GM12878 (cell line): Measurements from ENCODE around the gene TMEM179B. TPM values are rescaled to one million over a fixed set of nuclear protein-coding genes. Genes with fewer than 3 reads are reported as not detected.

Experiments used
- BMI1 ChIP-seq: fragments of 450-650 bp; IDR thresholded peaks from 2 replicates; pipeline ENCODE4 v1.6.1; 2016; ENCODE audit warnings: mild to moderate bottlenecking, moderate library complexity, borderline replicate concordance
- CHD1 ChIP-seq: IDR thresholded peaks from 2 replicates; pipeline ENCODE4 v1.6.1; 2012; ENCODE audit warnings: low read depth, low read length, improper control_type of control experiment
- CHD2 ChIP-seq: IDR thresholded peaks from 2 replicates; pipeline ENCODE4 v1.6.1; 2011; ENCODE audit warnings: low read depth, low read length, improper control_type of control experiment, borderline replicate concordance
- CHD4 ChIP-seq: fragments of 200-600 bp; sonication (generic); IDR thresholded peaks from 2 replicates; pipeline ENCODE4 v1.6.1; 2016; ENCODE audit warnings: mild to moderate bottlenecking
- E2F4 ChIP-seq: IDR thresholded peaks from 2 replicates; pipeline ENCODE4 v1.6.1; 2012; ENCODE audit warnings: low read depth, low read length, improper control_type of control experiment
- EED ChIP-seq: sonication (generic); IDR thresholded peaks from 2 replicates; pipeline ENCODE4 v1.6.1; 2016; ENCODE audit warnings: antibody characterized with exemption, low read depth
- ETV6 ChIP-seq, 2 experiments: fragments of 450-650 bp in 1 of 2; IDR thresholded peaks in 1 of 2; conservative IDR thresholded peaks in 1 of 2; 2 replicates each; pipeline ENCODE4 v1.6.1; 2014; ENCODE audit warnings: antibody characterized with exemption in 1 of 2, borderline replicate concordance in 1 of 2, low read depth in 1 of 2, mild to moderate bottlenecking in 1 of 2, moderate library complexity in 1 of 2
- HCFC1 ChIP-seq: fragments of 150-350 bp; IDR thresholded peaks from 2 replicates; pipeline ENCODE4 v1.6.1; 2014; ENCODE audit warnings: low read length
- HDAC2 ChIP-seq: fragments of 200-600 bp; sonication (generic); IDR thresholded peaks from 2 replicates; pipeline ENCODE4 v1.6.1; 2017
- JUND ChIP-seq: IDR thresholded peaks from 2 replicates; pipeline ENCODE4 v1.6.1; 2012; ENCODE audit warnings: low read depth, mild to moderate bottlenecking, low read length, improper control_type of control experiment, moderate library complexity
- KDM1A ChIP-seq: fragments of 200-600 bp; sonication (generic); IDR thresholded peaks from 2 replicates; pipeline ENCODE4 v1.6.1; 2016; ENCODE audit warnings: borderline replicate concordance
- KLF5 ChIP-seq: fragments of 450-650 bp; IDR thresholded peaks from 2 replicates; pipeline ENCODE4 v1.6.1; 2014; ENCODE audit warnings: mild to moderate bottlenecking; ENCODE audit not compliant: partially characterized antibody
- MTA3 ChIP-seq: IDR thresholded peaks from 2 replicates; pipeline ENCODE4 v1.6.1; 2012; ENCODE audit warnings: low read length, inconsistent platforms, borderline replicate concordance
- MYB ChIP-seq: fragments of 150-350 bp; IDR thresholded peaks from 2 replicates; pipeline ENCODE4 v1.6.1; 2014; ENCODE audit warnings: mild to moderate bottlenecking, low read depth, low read length, borderline replicate concordance
- PKNOX1 ChIP-seq: fragments of 450-650 bp; IDR thresholded peaks from 2 replicates; pipeline ENCODE4 v1.6.1; 2016; ENCODE audit warnings: mild to moderate bottlenecking
- POLR2AphosphoS5 ChIP-seq: IDR thresholded peaks from 2 replicates; pipeline ENCODE4 v1.6.1; 2011; ENCODE audit warnings: mild to moderate bottlenecking, low read length, inconsistent platforms
- POU2F2 ChIP-seq: IDR thresholded peaks from 3 replicates; pipeline ENCODE4 v1.6.1; 2011; ENCODE audit warnings: low read depth, mild to moderate bottlenecking, low read length, borderline replicate concordance
- RELB ChIP-seq: fragments of 450-650 bp; IDR thresholded peaks from 2 replicates; pipeline ENCODE4 v1.6.1; 2017; ENCODE audit warnings: low read depth, mild to moderate bottlenecking, moderate library complexity
- SREBF2 ChIP-seq: IDR thresholded peaks from 2 replicates; pipeline ENCODE4 v1.6.1; 2012; ENCODE audit warnings: mild to moderate bottlenecking, low read length
- YBX1 ChIP-seq: fragments of 450-650 bp; IDR thresholded peaks from 2 replicates; pipeline ENCODE4 v1.6.1; 2016; ENCODE audit warnings: antibody characterized with exemption
- ZBTB11 ChIP-seq: fragments of 450-650 bp; formaldehyde crosslinking; IDR thresholded peaks from 2 replicates; pipeline ENCODE4 v1.5.0; 2022; ENCODE audit warnings: mild to moderate bottlenecking, missing genetic modification characterization
- ZNF207 ChIP-seq: fragments of 450-650 bp; IDR thresholded peaks from 2 replicates; pipeline ENCODE4 v1.6.1; 2014; ENCODE audit warnings: antibody characterized with exemption, mild to moderate bottlenecking, borderline replicate concordance
- ZNF274 ChIP-seq: IDR thresholded peaks from one replicate; pipeline ENCODE4 v1.8.0; 2011; ENCODE audit not compliant: insufficient read length, insufficient read depth
- polyA plus RNA-seq, 11 experiments: library from polyadenylated mRNA; depleted of rRNA in 4 of 11; unstranded in 6 of 11; stranded (reverse) in 5 of 11; fragments of >200 nt; fragmentation: Nextera tagmentation in 4 of 11; fragmentation: Illumina TruSeq in 1 of 11; extraction: Ambion mirVana in 4 of 11; extraction: Trizol in 1 of 11; gene quantifications; 1 replicate in 1 of 11; 2 replicates in 10 of 11; pipeline versions ENCODE4 v1.2.1 to v1.2.3, GENCODE V29; 2011 to 2016; ENCODE audit warnings: inconsistent platforms in 2 of 11, missing spikeins in 2 of 11, low read depth in 1 of 11
- total RNA-seq, 4 experiments: library from RNA; depleted of rRNA in 3 of 4; stranded (reverse); fragments of >200 nt in 3 of 4; fragmentation: Illumina TruSeq in 1 of 4; extraction: Trizol in 1 of 4; gene quantifications; 2 replicates each; pipeline versions ENCODE4 v1.2.1 to v1.2.3, GENCODE V29; 2013 to 2021

TMEM179B gene
- total and polyA plus RNA-seq, 10 of the 15 experiments (the other 5 are each of a cell fraction or from before 2014, with no cell fraction given), result 21.7 to 82.4 (median 42.0) TPM

GRCh38 chr11:62831520-62832335, 44.5 kb downstream of the TMEM179B start, which contains the start of gene STX5 (continued):
- TF ChIP-seq ZBTB11 (CRISPR knock-in tag) (no peak), MTA3 (no peak), CHD2 (peak; percentile 94), CHD4 (no peak), KLF5 (peak; percentile 86), KDM1A (no peak), SREBF2 (no peak), HCFC1 (peak; percentile 11; the same call in 1 of the 2 replicates), E2F4 (no peak), ETV6 (conservative IDR thresholded peaks at IDR 0.05 in 1 of 2, IDR thresholded peaks at IDR 0.05 in 1 of 2; ENCODE audit: borderline replicate concordance in 1 of 2, low read depth in 1 of 2) (no peak), BMI1 (no peak), POU2F2 (peak; percentile 43; the same call in 1 of the 3 replicates), EED (no peak), JUND (peak; percentile 52; the same call in 1 of the 2 replicates), MYB (no peak), ZNF274 (no peak), HDAC2 (no peak), ZNF207 (no peak; the same call in 1 of the 2 replicates), RELB (peak; percentile 96), PKNOX1 (peak; percentile 99), YBX1 (no peak), CHD1 (no peak), POLR2AphosphoS5 (peak; percentile 87)
